IPS-18c (cell line): ENCODE measurements around the gene CAMK2D.
"Not testable (repeated sequence)": the region's sequence is repeated elsewhere in the genome, so short reads cannot be mapped to it uniquely, and the experiment has no call there.

Experiments
- H3K4me3 ChIP-seq: 2 replicates; pipeline ENCODE4 v1.7.0; 2013; ENCODE audit warnings: low read depth, mild to moderate bottlenecking, low read length, moderate library complexity; ENCODE audit not compliant: insufficient read depth
- H3K9me3 ChIP-seq: one replicate; pipeline ENCODE4 v1.6.1; 2013; ENCODE audit warnings: mild to moderate bottlenecking, low read length, moderate library complexity; ENCODE audit not compliant: control insufficient read depth, insufficient read depth

Gene CAMK2D

GRCh38 chr4:113769744-113770143, 8.2 kb upstream of the CAMK2D start:
- Histone ChIP-seq H3K4me3 (no peak overlapping the region), H3K9me3 (peaks cover 2% of the 10 kb centered on the region)

GRCh38 chr4:113768952-113769351, 7.4 kb upstream of the CAMK2D start:
- no peak overlapping the region for H3K4me3 ChIP-seq
- H3K9me3 ChIP-seq = peaks cover 2% of the 10 kb centered on the region

- Histone ChIP-seq H3K4me3 (no peak overlapping the region), H3K9me3 (no peaks in the 10 kb centered on the region)
Measured at GRCh38 chr4:113766882-113767281, 5.3 kb upstream of the CAMK2D start.

GRCh38 chr4:113764720-113765264, 3.3 kb upstream of the CAMK2D start:
- H3K9me3 ChIP-seq = no peaks in the 10 kb centered on the region
- no peak overlapping the region for H3K4me3 ChIP-seq

GRCh38 chr4:113763923-113764322, 2.4 kb upstream of the CAMK2D start:
- not testable (repeated sequence) for H3K4me3 ChIP-seq, H3K9me3 ChIP-seq

GRCh38 chr4:113763029-113763285, 1.4 kb upstream of the CAMK2D start:
- Histone ChIP-seq H3K9me3 (no peaks in the 10 kb centered on the region), H3K4me3 (no peak overlapping the region; the same call in 1 of the 2 replicates)

- H3K4me3 ChIP-seq = peak overlapping the region; percentile 87
- no peaks in the 10 kb centered on the region for H3K9me3 ChIP-seq
Measured at GRCh38 chr4:113762186-113763028, 869 bp upstream of the CAMK2D start.

- H3K9me3 ChIP-seq = no peaks in the 10 kb centered on the region
- H3K4me3 ChIP-seq = peak overlapping the region; percentile 87
Measured at GRCh38 chr4:113760795-113761619, 531 bp downstream of the CAMK2D start.

GRCh38 chr4:113760094-113760794, 1.3 kb downstream of the CAMK2D start:
- Histone ChIP-seq H3K4me3 (peak overlapping the region; percentile 87), H3K9me3 (no peaks in the 10 kb centered on the region)

GRCh38 chr4:113759696-113760093, 1.8 kb downstream of the CAMK2D start:
- peak overlapping the region; percentile 87; the same call in 1 of the 2 replicates for H3K4me3 ChIP-seq
- H3K9me3 ChIP-seq = no peaks in the 10 kb centered on the region

GRCh38 chr4:113758372-113758771, 3.2 kb downstream of the CAMK2D start:
- Histone ChIP-seq H3K9me3 (no peaks in the 10 kb centered on the region), H3K4me3 (no peak overlapping the region)

- no peak overlapping the region for H3K4me3 ChIP-seq
- no peaks in the 10 kb centered on the region for H3K9me3 ChIP-seq
Measured at GRCh38 chr4:113757486-113757885, 4.1 kb downstream of the CAMK2D start.

- no peak overlapping the region for H3K4me3 ChIP-seq
- no peaks in the 10 kb centered on the region for H3K9me3 ChIP-seq
Measured at GRCh38 chr4:113756005-113756410, 5.5 kb downstream of the CAMK2D start.

GRCh38 chr4:113750734-113751133, 10.8 kb downstream of the CAMK2D start:
- Histone ChIP-seq H3K9me3 (no peaks in the 10 kb centered on the region), H3K4me3 (no peak overlapping the region)

GRCh38 chr4:113750296-113750695, 11.2 kb downstream of the CAMK2D start:
- no peak overlapping the region for H3K4me3 ChIP-seq

GRCh38 chr4:113749178-113749577, 12.4 kb downstream of the CAMK2D start:
- H3K4me3 ChIP-seq = no peak overlapping the region
- H3K9me3 ChIP-seq = no peaks in the 10 kb centered on the region

More at GRCh38 chr4:113750296-113750695, 11.2 kb downstream of the CAMK2D start:
- no peaks in the 10 kb centered on the region for H3K9me3 ChIP-seq

GRCh38 chr4:113747949-113748348, 13.6 kb downstream of the CAMK2D start:
- no peak overlapping the region for H3K4me3 ChIP-seq
- H3K9me3 ChIP-seq = no peaks in the 10 kb centered on the region
